A673 (cell line): ENCODE measurements around the gene SEPTIN10. TPM values are rescaled to one million over a fixed set of nuclear protein-coding genes. Genes with fewer than 3 reads are reported as not detected.

Experiments
- BruUV-seq: library from RNA; stranded (reverse); fragments of 400-500 nt; replicated peaks from 2 replicates; lab custom pipeline; 2021; lab: Mats Ljungman, UMichigan
- CTCF ChIA-PET: fragments of 300-600 bp; sonication (Branson Sonifier 250); formaldehyde crosslinking; loops from one replicate; lab custom pipeline; 2022; ENCODE audit warnings: antibody characterized with exemption; lab: Charles Lee
- POLR2A ChIA-PET: fragments of 300-600 bp; sonication (Branson Sonifier 250); formaldehyde crosslinking; loops from one replicate; lab custom pipeline; 2022; ENCODE audit warnings: antibody characterized with exemption; ENCODE audit not compliant: low non-redundant PET; lab: Charles Lee
- DNase-seq: peaks from one replicate; pipeline ENCODE4 v3.0.0-alpha.2; 2015; ENCODE audit warnings: low spot score
- H3K27ac ChIP-seq: fragments of 200-600 bp; sonication (generic); 2 replicates; pipeline ENCODE4 v1.5.1; 2016; ENCODE audit warnings: mixed run types, low read depth, mild to moderate bottlenecking, mixed read lengths, antibody characterized with exemption, low read length; ENCODE audit not compliant: poor library complexity, severe bottlenecking
- H3K27me3 ChIP-seq: fragments of 200-600 bp; sonication (generic); replicated peaks from 2 replicates; pipeline ENCODE4 v1.6.1; 2017; ENCODE audit warnings: mixed run types, low read depth, mild to moderate bottlenecking, mixed read lengths, antibody characterized with exemption, low read length; ENCODE audit not compliant: insufficient read depth, poor library complexity
- H3K36me3 ChIP-seq: fragments of 200-600 bp; sonication (generic); 2 replicates; pipeline ENCODE4 v1.6.1; 2016; ENCODE audit warnings: mixed run types, mild to moderate bottlenecking, mixed read lengths, antibody characterized with exemption, low read length; ENCODE audit not compliant: insufficient read depth, poor library complexity, severe bottlenecking
- H3K4me1 ChIP-seq: fragments of 200-600 bp; sonication (generic); 2 replicates; pipeline ENCODE4 v1.6.1; 2017; ENCODE audit warnings: mixed run types, mild to moderate bottlenecking, mixed read lengths, antibody characterized with exemption, low read length; ENCODE audit not compliant: insufficient read depth, poor library complexity, severe bottlenecking
- H3K4me3 ChIP-seq: fragments of 200-600 bp; sonication (generic); 2 replicates; pipeline ENCODE4 v1.5.1; 2016; ENCODE audit warnings: low read depth, mixed run types, mild to moderate bottlenecking, mixed read lengths, low read length; ENCODE audit not compliant: poor library complexity, severe bottlenecking
- H3K9me3 ChIP-seq: fragments of 200-600 bp; sonication (generic); 2 replicates; pipeline ENCODE4 v1.6.1; 2016; ENCODE audit warnings: mixed run types, low read depth, mild to moderate bottlenecking, mixed read lengths, antibody characterized with exemption, low read length; ENCODE audit not compliant: poor library complexity, severe bottlenecking
- EZH2 ChIP-seq: fragments of 200-600 bp; sonication (generic); IDR thresholded peaks from 2 replicates; pipeline ENCODE4 v1.6.1; 2017; ENCODE audit warnings: borderline replicate concordance, low read depth, mild to moderate bottlenecking, mixed read lengths, antibody characterized with exemption, low read length; ENCODE audit not compliant: poor library complexity, severe bottlenecking
- intact Hi-C: fragments of 100-400 bp; cut with micrococcal nuclease; formaldehyde crosslinking; loops from one replicate; pipeline ENCODE4 v1.10.0; 2022; ENCODE audit not compliant: unreplicated experiment
- total RNA-seq: library from RNA; stranded (reverse); gene quantifications from 2 replicates; pipeline ENCODE4 v1.2.3, GENCODE V29; 2021
- TF ChIP-seq, protein P1 (sequence below): fragments of 300-800, 200-600 bp; sonication (generic); conservative IDR thresholded peaks from 2 replicates; pipeline ENCODE4 v1.5.1; 2017; ENCODE audit warnings: low read depth, mild to moderate bottlenecking, antibody characterized with exemption, low read length, moderate library complexity, mixed read lengths

The SEPTIN10 gene
- total RNA-seq, 1 experiment from 2014 or later: 118 TPM

DNA sequence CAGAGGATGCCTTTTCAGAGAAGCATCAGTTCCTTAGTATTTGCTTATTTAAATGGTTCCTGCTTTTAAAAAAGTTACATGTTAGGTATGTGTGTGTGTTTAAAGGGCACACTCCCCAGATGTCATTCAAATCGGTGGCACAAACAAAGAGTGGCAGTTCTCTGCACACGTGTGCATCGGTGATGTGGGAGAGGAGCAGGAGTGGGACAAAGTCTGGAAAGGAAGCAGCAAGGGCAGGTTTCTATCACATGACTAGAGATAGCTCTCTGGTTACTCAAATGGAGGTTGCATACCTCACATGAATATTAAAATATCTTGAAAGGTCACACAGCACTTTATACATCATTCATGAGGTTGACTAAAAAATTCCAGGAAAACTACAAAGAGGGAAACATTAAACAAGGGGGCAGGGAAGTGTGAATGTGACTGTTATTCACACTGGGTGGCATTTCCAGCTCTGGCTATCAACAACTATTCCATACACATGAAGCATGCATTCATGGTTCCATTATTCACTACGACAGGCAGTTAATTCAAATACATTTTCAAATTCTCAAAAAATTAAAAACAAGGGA is 64.7 kb downstream of the SEPTIN10 start:
- no peak for TF ChIP-seq EZH2
- TF ChIP-seq, protein P1, sequence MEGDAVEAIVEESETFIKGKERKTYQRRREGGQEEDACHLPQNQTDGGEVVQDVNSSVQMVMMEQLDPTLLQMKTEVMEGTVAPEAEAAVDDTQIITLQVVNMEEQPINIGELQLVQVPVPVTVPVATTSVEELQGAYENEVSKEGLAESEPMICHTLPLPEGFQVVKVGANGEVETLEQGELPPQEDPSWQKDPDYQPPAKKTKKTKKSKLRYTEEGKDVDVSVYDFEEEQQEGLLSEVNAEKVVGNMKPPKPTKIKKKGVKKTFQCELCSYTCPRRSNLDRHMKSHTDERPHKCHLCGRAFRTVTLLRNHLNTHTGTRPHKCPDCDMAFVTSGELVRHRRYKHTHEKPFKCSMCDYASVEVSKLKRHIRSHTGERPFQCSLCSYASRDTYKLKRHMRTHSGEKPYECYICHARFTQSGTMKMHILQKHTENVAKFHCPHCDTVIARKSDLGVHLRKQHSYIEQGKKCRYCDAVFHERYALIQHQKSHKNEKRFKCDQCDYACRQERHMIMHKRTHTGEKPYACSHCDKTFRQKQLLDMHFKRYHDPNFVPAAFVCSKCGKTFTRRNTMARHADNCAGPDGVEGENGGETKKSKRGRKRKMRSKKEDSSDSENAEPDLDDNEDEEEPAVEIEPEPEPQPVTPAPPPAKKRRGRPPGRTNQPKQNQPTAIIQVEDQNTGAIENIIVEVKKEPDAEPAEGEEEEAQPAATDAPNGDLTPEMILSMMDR: no peak
- Histone ChIP-seq H3K4me1 (no peaks in the 10 kb centered on the region), H3K27me3 (no peaks in the 10 kb centered on the region), H3K9me3 (no peaks in the 10 kb centered on the region), H3K27ac (no peak overlapping the region), H3K36me3 (peaks cover 27% of the 10 kb centered on the region), H3K4me3 (no peak overlapping the region)
- no TSS peak for BruUV-seq
- ChIA-PET POLR2A (no interaction called here), CTCF (no interaction called here)
- intact Hi-C loops: loop anchor here (5.0 kb wide), 2 partner anchors 63 to 178 kb away; partner anchors contain the start of genes SEPTIN10 and SOWAHC
- DNase-seq: no peak

- Histone ChIP-seq H3K27ac (no peak overlapping the region), H3K4me1 (no peaks in the 10 kb centered on the region), H3K27me3 (no peaks in the 10 kb centered on the region), H3K9me3 (no peaks in the 10 kb centered on the region), H3K36me3 (peaks cover 18% of the 10 kb centered on the region), H3K4me3 (no peak overlapping the region)
- no peak for TF ChIP-seq EZH2
- TF ChIP-seq, protein P1: no peak
- no TSS peak for BruUV-seq
- CTCF ChIA-PET: interaction anchor here (1.9 kb wide), 1 partner anchor 189 kb away, joined by 12 read pairs; no protein-coding TSS in a partner anchor
- POLR2A ChIA-PET: no interaction called here
- no peak for DNase-seq
- intact Hi-C loops: loop anchor here (5.0 kb wide), 2 partner anchors 65 to 180 kb away; partner anchors contain the start of genes SEPTIN10 and SOWAHC
Measured at GRCh38 chr2:109547280-109547679, 66.5 kb downstream of the SEPTIN10 start.

DNA sequence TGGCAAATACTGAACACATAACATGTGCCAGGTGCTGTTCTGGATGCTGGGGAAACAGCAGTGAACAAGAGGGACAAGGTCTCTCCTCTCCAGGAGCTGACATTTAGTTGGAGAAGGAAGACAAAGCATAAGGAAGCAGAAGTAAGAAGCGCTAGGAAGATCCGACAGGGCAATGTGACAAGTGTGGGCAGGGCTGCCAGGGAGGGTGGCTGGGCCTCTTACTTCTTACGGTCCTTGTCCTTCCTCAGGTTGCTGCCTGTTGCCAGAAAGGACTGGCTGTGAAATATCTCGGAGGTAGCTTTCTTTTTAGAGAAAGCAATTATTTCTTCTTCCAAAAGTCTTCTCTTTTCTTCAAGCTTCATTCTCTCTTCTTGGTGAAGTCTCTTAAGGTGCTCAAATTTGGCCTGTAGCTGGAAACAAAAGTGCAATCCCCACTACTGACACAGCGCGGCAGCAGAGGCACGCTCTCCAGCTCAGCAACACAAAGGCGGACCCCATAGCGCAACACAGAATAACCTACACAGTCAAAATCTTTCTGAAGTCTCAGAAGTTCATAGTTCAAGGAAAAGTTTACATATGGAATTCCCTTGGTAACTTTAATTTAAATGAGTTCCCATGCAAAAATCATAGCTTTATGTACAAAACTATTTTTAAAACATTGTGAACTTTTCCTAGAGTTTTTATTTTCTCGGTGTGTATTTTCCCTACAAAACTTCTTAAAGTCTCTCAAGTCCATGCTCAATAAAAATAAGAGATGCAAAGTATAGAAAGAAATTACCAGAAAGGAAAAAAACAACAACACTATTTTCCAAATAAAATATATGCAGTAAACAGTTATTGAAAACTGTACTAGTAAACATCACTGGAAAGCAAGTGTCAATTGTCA is 67.7 kb downstream of the SEPTIN10 start:
- TF ChIP-seq EZH2: no peak
- TF ChIP-seq, protein P1: peak; percentile 91
- POLR2A ChIA-PET: no interaction called here
- peak; percentile 77 for DNase-seq
- BruUV-seq: no TSS peak
- H3K27me3 ChIP-seq: no peaks in the 10 kb centered on the region
- H3K36me3 ChIP-seq: peaks cover 15% of the 10 kb centered on the region
- H3K4me1 ChIP-seq: no peaks in the 10 kb centered on the region
- H3K9me3 ChIP-seq: no peaks in the 10 kb centered on the region
- CTCF ChIA-PET: interaction anchor here (0.6 to 1.9 kb wide), 5 partner anchors 12 to 190 kb away, joined by 3 to 12 read pairs (median 4); no protein-coding TSS in a partner anchor
- H3K4me3 ChIP-seq: no peak overlapping the region
- intact Hi-C loops: loop anchor here (1.0 to 5.0 kb wide), 3 partner anchors 66 to 190 kb away; partner anchors contain the start of genes SEPTIN10 and SOWAHC
- no peak overlapping the region for H3K27ac ChIP-seq
